ENCODE results near the gene TMEM138.
A peak's percentile ranks its signal among the peaks of the same experiment; 100 is the strongest.

The TMEM138 gene

GRCh38 chr11:61361741-61362541 is at the start of gene TMEM138, which contains the start of gene CYB561A3:
TSS of gene TMEM138 (plus strand) at chr11:61362374. CDS start at chr11:61364391, 2,017 bp downstream.
TSS of gene CYB561A3 (minus strand) at chr11:61361882. CDS start at chr11:61356713, 5,169 bp downstream.
- DNase-seq: peak; percentile 96

- no peak for DNase-seq
These were observed 46.9 kb upstream of the TMEM138 start for GRCh38 chr11:61315260-61315659.

GRCh38 chr11:61325649-61326414 is 36.3 kb upstream of the TMEM138 start:
- no peak for DNase-seq

GRCh38 chr11:61327669-61328071 is 34.5 kb upstream of the TMEM138 start:
- no peak for DNase-seq

- DNase-seq: peak; percentile 6
These were observed 33.8 kb upstream of the TMEM138 start for GRCh38 chr11:61328351-61328750.

GRCh38 chr11:61329871-61330270 is 32.3 kb upstream of the TMEM138 start:
- DNase-seq: no peak

- DNase-seq: no peak
These were observed 30.5 kb upstream of the TMEM138 start for GRCh38 chr11:61331651-61332050.

GRCh38 chr11:61332281-61332796 is 29.8 kb upstream of the TMEM138 start:
- peak; percentile 16 for DNase-seq

- DNase-seq: peak; percentile 95
These were observed 29.2 kb upstream of the TMEM138 start, which contains the start of the genes DDB1 and TKFC for GRCh38 chr11:61332797-61333549. TSS of gene DDB1 (minus strand) at chr11:61333105. CDS start at chr11:61332968, 137 bp downstream. TSS of gene TKFC (plus strand) at chr11:61333228. CDS start at chr11:61334729, 1,501 bp downstream.

- DNase-seq: peak; percentile 37
These were observed 28.4 kb upstream of the TMEM138 start for GRCh38 chr11:61333550-61334433.

GRCh38 chr11:61334434-61335354 is 27.5 kb upstream of the TMEM138 start:
- no peak for DNase-seq

- DNase-seq: no peak
These were observed 26.8 kb upstream of the TMEM138 start for GRCh38 chr11:61335355-61335710.

- DNase-seq: peak; percentile 88
These were observed 25.8 kb upstream of the TMEM138 start for GRCh38 chr11:61336171-61336935.

GRCh38 chr11:61337706-61338470 is 24.3 kb upstream of the TMEM138 start:
- no peak for DNase-seq

- no peak for DNase-seq
These were observed 23.2 kb upstream of the TMEM138 start for GRCh38 chr11:61338783-61339489.

- no peak for DNase-seq
These were observed 22.7 kb upstream of the TMEM138 start for GRCh38 chr11:61339490-61339878.

GRCh38 chr11:61340979-61341378 is 21.2 kb upstream of the TMEM138 start:
- DNase-seq: no peak

- no peak for DNase-seq
These were observed 20.5 kb upstream of the TMEM138 start for GRCh38 chr11:61341706-61342105.

Data from NCI-H82 (cell line).